PC-9 (cell line): Measurements from ENCODE around the gene SAYSD1. TPM values are rescaled to one million over a fixed set of nuclear protein-coding genes. Genes with fewer than 3 reads are reported as not detected.

Experiments used
- BruUV-seq: library from RNA; stranded (reverse); fragments of 400-500 nt; replicated peaks from 2 replicates; lab custom pipeline; 2021; lab: Mats Ljungman, UMichigan
- CTCF ChIA-PET: fragments of 300-600 bp; sonication (Branson Sonifier 250); formaldehyde crosslinking; loops from one replicate; lab custom pipeline; 2022; ENCODE audit warnings: antibody characterized with exemption; lab: Charles Lee
- POLR2A ChIA-PET: fragments of 300-600 bp; sonication (Branson Sonifier 250); formaldehyde crosslinking; loops from one replicate; lab custom pipeline; 2022; ENCODE audit warnings: antibody characterized with exemption; ENCODE audit not compliant: unreplicated experiment; lab: Charles Lee
- DNase-seq, 2 experiments: peaks; one replicate each; pipeline versions ENCODE4 v3.0.0 to v3.0.0-alpha.2; 2015 to 2022; ENCODE audit warnings: mixed read lengths in 1 of 2
- H2AFZ ChIP-seq: fragments of 200-600 bp; sonication (generic); 2 replicates; pipeline ENCODE4 v1.8.1; 2017; ENCODE audit warnings: antibody characterized with exemption
- H3F3A ChIP-seq: fragments of 200-600 bp; sonication (generic); 2 replicates; pipeline ENCODE4 v1.8.1; 2017; ENCODE audit warnings: antibody characterized with exemption, mild to moderate bottlenecking, low read depth; ENCODE audit not compliant: insufficient read depth
- H3K27ac ChIP-seq: fragments of 200-600 bp; sonication (generic); 2 replicates; pipeline ENCODE4 v1.6.1; 2016; ENCODE audit warnings: mixed run types
- H3K27me3 ChIP-seq: fragments of 200-600 bp; sonication (generic); 2 replicates; pipeline ENCODE4 v1.6.1; 2016; ENCODE audit warnings: low read depth, mixed run types; ENCODE audit not compliant: insufficient read depth
- H3K36me3 ChIP-seq: fragments of 200-600 bp; sonication (generic); 2 replicates; pipeline ENCODE4 v1.6.1; 2016; ENCODE audit warnings: low read depth, mixed run types
- H3K4me1 ChIP-seq: fragments of 200-600 bp; sonication (generic); replicated peaks from 2 replicates; pipeline ENCODE4 v1.6.1; 2016; ENCODE audit warnings: mixed run types; ENCODE audit not compliant: insufficient read depth
- H3K4me2 ChIP-seq: fragments of 200-600 bp; sonication (generic); 2 replicates; pipeline ENCODE4 v1.6.1; 2017; ENCODE audit warnings: mixed run types
- H3K4me3 ChIP-seq: fragments of 200-600 bp; sonication (generic); 2 replicates; pipeline ENCODE4 v1.6.1; 2016; ENCODE audit warnings: mixed run types
- H3K79me2 ChIP-seq: fragments of 200-600 bp; sonication (generic); 2 replicates; pipeline ENCODE4 v1.6.1; 2017; ENCODE audit warnings: low read depth, mixed run types
- H3K9me2 ChIP-seq: fragments of 200-600 bp; sonication (generic); 2 replicates; pipeline ENCODE4 v1.8.1; 2017; ENCODE audit warnings: mild to moderate bottlenecking; ENCODE audit not compliant: insufficient read depth
- H3K9me3 ChIP-seq: fragments of 200-600 bp; sonication (generic); 2 replicates; pipeline ENCODE4 v1.8.1; 2016; ENCODE audit warnings: low read depth; ENCODE audit not compliant: insufficient read depth
- H4K20me1 ChIP-seq: fragments of 200-600 bp; sonication (generic); 2 replicates; pipeline ENCODE4 v1.8.1; 2017; ENCODE audit not compliant: insufficient read depth
- CTCF ChIP-seq: fragments of 200-600 bp; sonication (generic); conservative IDR thresholded peaks from 2 replicates; pipeline ENCODE4 v1.6.1; 2017; ENCODE audit warnings: mixed run types, antibody characterized with exemption, mild to moderate bottlenecking, moderate library complexity
- EZH2 ChIP-seq: fragments of 200-600 bp; sonication (generic); IDR thresholded peaks from 2 replicates; pipeline ENCODE4 v1.8.0; 2017; ENCODE audit warnings: antibody characterized with exemption, low read depth
- intact Hi-C: fragments of 100-400 bp; cut with micrococcal nuclease; formaldehyde crosslinking; loops from one replicate; pipeline ENCODE4 v1.10.0; 2022; ENCODE audit not compliant: unreplicated experiment
- total RNA-seq: library from RNA; stranded (reverse); gene quantifications from 2 replicates; pipeline ENCODE4 v1.2.3, GENCODE V29; 2021

Gene SAYSD1
- total RNA-seq, 1 experiment from 2014 or later, result 12.2 TPM

GRCh38 chr6:39075807-39076622, 39.0 kb downstream of the SAYSD1 start:
- Histone ChIP-seq H3K36me3 (no peaks in the 10 kb centered on the region), H4K20me1 (no peaks in the 10 kb centered on the region), H2AFZ (no peak overlapping the region), H3K4me1 (no peaks in the 10 kb centered on the region), H3F3A (no peaks in the 10 kb centered on the region), H3K9me2 (no peaks in the 10 kb centered on the region), H3K27ac (no peak overlapping the region), H3K79me2 (no peaks in the 10 kb centered on the region), H3K9me3 (no peaks in the 10 kb centered on the region), H3K27me3 (peaks cover 84% of the 10 kb centered on the region), H3K4me3 (no peak overlapping the region), H3K4me2 (no peak overlapping the region)
- TF ChIP-seq CTCF (no peak), EZH2 (no peak)
- ChIA-PET POLR2A (no interaction called here), CTCF (no interaction called here)
- no peak for DNase-seq
- intact Hi-C loops, result no loop called here
- no TSS peak for BruUV-seq

- H4K20me1 ChIP-seq, result no peaks in the 10 kb centered on the region
- BruUV-seq, result no TSS peak
- no peak overlapping the region for H3K4me2 ChIP-seq
- no peaks in the 10 kb centered on the region for H3K4me1 ChIP-seq
- ChIA-PET CTCF (no interaction called here), POLR2A (no interaction called here)
- no peaks in the 10 kb centered on the region for H3K9me3 ChIP-seq
- no peak overlapping the region for H3K4me3 ChIP-seq
- H3K79me2 ChIP-seq, result no peaks in the 10 kb centered on the region
- no peak for DNase-seq
- H3K27me3 ChIP-seq, result peaks cover 91% of the 10 kb centered on the region
- no peaks in the 10 kb centered on the region for H3K36me3 ChIP-seq
- no peaks in the 10 kb centered on the region for H3K9me2 ChIP-seq
- H2AFZ ChIP-seq, result no peak overlapping the region
- TF ChIP-seq EZH2 (no peak), CTCF (no peak)
- H3F3A ChIP-seq, result no peaks in the 10 kb centered on the region
- no peak overlapping the region for H3K27ac ChIP-seq
- intact Hi-C loops, result no loop called here
These were observed 39.8 kb downstream of the SAYSD1 start for GRCh38 chr6:39075010-39075686.

GRCh38 chr6:39074486-39074885, 40.5 kb downstream of the SAYSD1 start:
- Histone ChIP-seq H4K20me1 (no peaks in the 10 kb centered on the region), H3K36me3 (no peaks in the 10 kb centered on the region), H3K4me2 (no peak overlapping the region), H3K27me3 (peaks cover 92% of the 10 kb centered on the region), H3K79me2 (no peaks in the 10 kb centered on the region), H3K27ac (no peak overlapping the region), H3K9me2 (no peaks in the 10 kb centered on the region), H3K9me3 (no peaks in the 10 kb centered on the region), H2AFZ (no peak overlapping the region), H3F3A (no peaks in the 10 kb centered on the region), H3K4me3 (no peak overlapping the region), H3K4me1 (no peaks in the 10 kb centered on the region)
- intact Hi-C loops, result no loop called here
- TF ChIP-seq EZH2 (no peak), CTCF (no peak)
- ChIA-PET POLR2A (no interaction called here), CTCF (no interaction called here)
- no TSS peak for BruUV-seq
- DNase-seq, result no peak
